Heart right ventricle (tissue), 16 donors: ENCODE measurements around the gene UBASH3B. TPM values are rescaled to one million over a fixed set of nuclear protein-coding genes. Genes with fewer than 3 reads are reported as not detected.

Experiments used
- ATAC-seq, 8 donors: fragments of 200-7000 bp; cut with Tn5 transposase; one replicate each; pipeline ENCODE4 v1.9.1; 2020; ENCODE audit warnings: mild to moderate bottlenecking in 8 of 8, moderate library complexity in 8 of 8, moderate number of reproducible peaks in 1 of 8
- DNase-seq, 2 donors: peaks; one replicate each; pipeline ENCODE4 v3.0.0-alpha.2; 2020
- H3K27ac ChIP-seq, 10 donors: fragments of 200-600 bp; sonication (generic) in 2 of 10; one replicate each; pipeline versions ENCODE4 v1.5.0 to v1.8.0; 2020 to 2022; ENCODE audit warnings: mild to moderate bottlenecking in 3 of 10
- H3K27me3 ChIP-seq, 7 donors: fragments of 200-600 bp; one replicate each; pipeline ENCODE4 v1.8.0; 2021 to 2022; ENCODE audit warnings: mild to moderate bottlenecking in 2 of 7
- H3K36me3 ChIP-seq, 9 donors: fragments of 200-600 bp; sonication (generic) in 1 of 9; one replicate each; pipeline versions ENCODE4 v1.5.0 to v1.8.0; 2020 to 2022; ENCODE audit warnings: mild to moderate bottlenecking in 2 of 9
- H3K4me1 ChIP-seq, 9 donors: fragments of 200-600 bp; sonication (generic) in 1 of 9; one replicate each; pipeline versions ENCODE4 v1.5.0 to v1.8.0; 2020 to 2022; ENCODE audit warnings: mild to moderate bottlenecking in 4 of 9
- H3K4me3 ChIP-seq, 10 donors: fragments of 200-600 bp; sonication (generic) in 2 of 10; one replicate each; pipeline versions ENCODE4 v1.5.0 to v1.8.0; 2020 to 2022; ENCODE audit warnings: mild to moderate bottlenecking in 7 of 10, moderate library complexity in 2 of 10
- H3K9me3 ChIP-seq, 11 donors: fragments of 200-600 bp in 10 of 11; sonication (generic) in 2 of 11; one replicate each; pipeline versions ENCODE4 v1.5.0 to v1.8.0; 2013 to 2022; ENCODE audit warnings: mild to moderate bottlenecking in 2 of 11, control low read depth in 1 of 11, moderate library complexity in 1 of 11
- whole genome bisulfite sequencing, 2 donors: extraction: QIAGEN DNeasy Blood & Tissue Kit; methylation state at CpG; one replicate each; pipeline ENCODE4 v1.1.7; 2013; ENCODE audit warnings: inconsistent platforms in 1 of 2; 5-methylcytosine and 5-hydroxymethylcytosine counted together
- intact Hi-C, 10 donors: fragments of 100-400 bp; cut with DNase I; formaldehyde crosslinking; loops; one replicate each; pipeline versions ENCODE4 v1.11.1 to v1.14.2; 2022
- polyA plus RNA-seq, 2 donors: library from polyadenylated mRNA; stranded (reverse); fragments of 200-250 nt; gene quantifications; one replicate each; pipeline ENCODE4 v1.2.3, GENCODE V29; 2013
- total RNA-seq, 10 donors: library from RNA; stranded (reverse); fragmentation: NEBNext Ultra II Directional in 3 of 10; extraction: Animal tissue kit (Norgen Biotek cat#: 25700) in 3 of 10; gene quantifications; one replicate each; pipeline versions ENCODE4 v1.2.1 to v1.2.4, GENCODE V29; 2021 to 2023
- TF ChIP-seq, protein P1 (sequence below), 9 donors: fragments of 200-600 bp; sonication (generic) in 2 of 9; IDR thresholded peaks; one replicate each; pipeline versions ENCODE4 v1.5.0 to v1.8.0; 2021 to 2022; ENCODE audit warnings: antibody characterized with exemption in 9 of 9, mild to moderate bottlenecking in 5 of 9, moderate library complexity in 1 of 9
- donor health status: Arrhythmogenic right ventricular cardiomyopathy.
- donor health status: ischemic (EF 13 %, LVEDD 7.1; RV severe dilation, severe dysfunction).
- donor health status: healthy with polysubstance abuse.
- donor health status: DM: no; HTN: yes; CAD: no.
- donor health status: DM: no; HTN: no; CAD: no.
- donor health status: ischemic (EF 25% LVEDD 6.9; RV normal size, moderate dysfunction).
- donor health status: ischemic (EF 25% LVEDD 5.7; RV mildly dilated, moderate dysfunction).
- donor health status: healthy.
- donor health status: DM: yes; HTN: yes; CAD: no.
- donor health status: Ischemic cardiomyopathy.
- donor health status: ischemic (EF 35%, LVEDD 5.7; RV mildly dilated, moderate dysfunction).
- donor health status: nonischemic (EF 11% LVEDD 7.7; RV severe dilation, severe dysfunction).
- donor health status: DM: yes; HTN: yes; CAD: no.
- donor health status: PGD.
- donor health status: ischemic (EF 29% LVEDD 5.4; RV normal size, mild dysfunction).
- donor health status: nonischemic (EF 23%, LVEDD 6.1; RV moderate dilation, normal function).

UBASH3B gene
- total and polyA plus RNA-seq, 12 donors, result 0.51 to 8.0 (median 1.5) TPM

GRCh38 chr11:122803306-122803705, 147.8 kb downstream of the UBASH3B start:
- ATAC-seq (no peak), DNase-seq (no peak)
- 80 to 89% methylated on average over 2 of the region's 2 CpGs for WGBS, 2 donors
- Histone ChIP-seq H3K27ac (no peak overlapping the region), H3K36me3 (peaks cover 0 to 91% (median 0%) of the 10 kb centered on the region in 9 donors), H3K9me3 (no peaks in the 10 kb centered on the region), H3K4me3 (no peak overlapping the region), H3K27me3 (no peaks in the 10 kb centered on the region), H3K4me1 (peaks cover 0 to 20% (median 11%) of the 10 kb centered on the region in 9 donors)
- intact Hi-C loops, result no loop called here
- TF ChIP-seq, protein P1, sequence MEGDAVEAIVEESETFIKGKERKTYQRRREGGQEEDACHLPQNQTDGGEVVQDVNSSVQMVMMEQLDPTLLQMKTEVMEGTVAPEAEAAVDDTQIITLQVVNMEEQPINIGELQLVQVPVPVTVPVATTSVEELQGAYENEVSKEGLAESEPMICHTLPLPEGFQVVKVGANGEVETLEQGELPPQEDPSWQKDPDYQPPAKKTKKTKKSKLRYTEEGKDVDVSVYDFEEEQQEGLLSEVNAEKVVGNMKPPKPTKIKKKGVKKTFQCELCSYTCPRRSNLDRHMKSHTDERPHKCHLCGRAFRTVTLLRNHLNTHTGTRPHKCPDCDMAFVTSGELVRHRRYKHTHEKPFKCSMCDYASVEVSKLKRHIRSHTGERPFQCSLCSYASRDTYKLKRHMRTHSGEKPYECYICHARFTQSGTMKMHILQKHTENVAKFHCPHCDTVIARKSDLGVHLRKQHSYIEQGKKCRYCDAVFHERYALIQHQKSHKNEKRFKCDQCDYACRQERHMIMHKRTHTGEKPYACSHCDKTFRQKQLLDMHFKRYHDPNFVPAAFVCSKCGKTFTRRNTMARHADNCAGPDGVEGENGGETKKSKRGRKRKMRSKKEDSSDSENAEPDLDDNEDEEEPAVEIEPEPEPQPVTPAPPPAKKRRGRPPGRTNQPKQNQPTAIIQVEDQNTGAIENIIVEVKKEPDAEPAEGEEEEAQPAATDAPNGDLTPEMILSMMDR (IDR thresholded peaks at IDR 0.05), result no peak

GRCh38 chr11:122803716-122804115, 148.2 kb downstream of the UBASH3B start:
- Histone ChIP-seq H3K36me3 (peaks cover 0 to 87% (median 0%) of the 10 kb centered on the region in 9 donors), H3K4me3 (no peak overlapping the region), H3K4me1 (peaks cover 0 to 24% (median 15%) of the 10 kb centered on the region in 9 donors), H3K27ac (no peak overlapping the region), H3K9me3 (no peaks in the 10 kb centered on the region), H3K27me3 (no peaks in the 10 kb centered on the region)
- TF ChIP-seq, protein P1 (IDR thresholded peaks at IDR 0.05), result no peak
- intact Hi-C loops, result no loop called here
- no peak for DNase-seq
- 96 to 99% methylated on average over 5 of the region's 5 CpGs for WGBS, 2 donors
- no peak for ATAC-seq

- ATAC-seq, result no peak
- WGBS, 2 donors, result 75 to 79% methylated on average over 4 of the region's 4 CpGs
- Histone ChIP-seq H3K27ac (no peak overlapping the region), H3K27me3 (no peaks in the 10 kb centered on the region), H3K9me3 (no peaks in the 10 kb centered on the region), H3K4me1 (peaks cover 0 to 26% (median 20%) of the 10 kb centered on the region in 9 donors), H3K4me3 (no peak overlapping the region), H3K36me3 (peaks cover 0 to 85% (median 0%) of the 10 kb centered on the region in 9 donors)
- intact Hi-C loops, result no loop called here
- TF ChIP-seq, protein P1 (IDR thresholded peaks at IDR 0.05), result no peak
- DNase-seq, result no peak
Measured at GRCh38 chr11:122804161-122804560, 148.6 kb downstream of the UBASH3B start.

DNA sequence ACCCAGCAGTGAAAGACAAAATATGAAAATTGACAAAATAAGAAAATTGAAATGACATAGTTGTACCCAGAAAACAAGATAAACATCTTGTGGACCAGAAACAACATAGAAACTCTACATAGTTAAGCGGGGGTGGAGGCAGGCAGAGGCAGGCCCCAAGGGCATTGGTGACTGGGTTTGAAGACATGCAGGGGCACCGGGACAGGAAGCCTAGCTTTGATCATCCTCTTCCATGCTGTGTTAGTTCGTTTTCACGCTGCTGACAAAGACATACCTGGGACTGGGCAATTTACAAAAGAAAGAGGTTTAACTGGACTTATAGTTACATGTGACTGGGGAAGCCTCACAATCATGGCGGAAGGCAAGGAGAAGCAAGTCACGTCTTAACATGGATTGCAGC, 149.3 kb downstream of the UBASH3B start:
- ATAC-seq, result no peak
- intact Hi-C loops, result no loop called here
- WGBS, 2 donors, result 83 to 85% methylated on average over 6 of the region's 6 CpGs

More for the DNA sequence above, 149.3 kb downstream of the UBASH3B start:
- TF ChIP-seq, protein P1 (IDR thresholded peaks at IDR 0.05), result no peak
- Histone ChIP-seq H3K27ac (no peak overlapping the region), H3K36me3 (peaks cover 0 to 85% (median 0%) of the 10 kb centered on the region in 9 donors), H3K27me3 (no peaks in the 10 kb centered on the region), H3K4me1 (peaks cover 0 to 25% (median 21%) of the 10 kb centered on the region in 9 donors), H3K4me3 (no peak overlapping the region), H3K9me3 (no peaks in the 10 kb centered on the region)
- no peak for DNase-seq
